H1 (cell line): ENCODE data around the gene AP5Z1. TPM values are rescaled to one million over a fixed set of nuclear protein-coding genes. Genes with fewer than 3 reads are reported as not detected.

Experiments
- CEBPB ChIP-seq: IDR thresholded peaks from 2 replicates; pipeline ENCODE4 v1.6.1; 2012; ENCODE audit warnings: low read depth, low read length
- CHD2 ChIP-seq: IDR thresholded peaks from 2 replicates; pipeline ENCODE4 v1.6.1; 2012; ENCODE audit warnings: low read length, improper control_type of control experiment
- polyA plus RNA-seq, 7 experiments: library from polyadenylated mRNA; depleted of rRNA in 3 of 7; stranded (reverse) in 5 of 7; unstranded in 2 of 7; fragments of >200 nt in 5 of 7; fragments of 200-250 nt in 2 of 7; gene quantifications; 1 replicate in 5 of 7; 2 replicates in 1 of 7; 4 replicates in 1 of 7; pipeline versions ENCODE4 v1.2.1 to v1.2.3, GENCODE V29; 2011 to 2013; ENCODE audit warnings: missing spikeins in 2 of 7, mixed read lengths in 2 of 7
- total RNA-seq: library from RNA; stranded (reverse); fragmentation: NEBNext Ultra II Directional; extraction: Animal tissue kit (Norgen Biotek cat#: 25700); gene quantifications from 2 replicates; pipeline ENCODE4 v1.2.1, GENCODE V29; 2021
- TF ChIP-seq, protein P1 (sequence below), 3 experiments: IDR thresholded peaks; 1 replicate in 2 of 3; 2 replicates in 1 of 3; pipeline versions ENCODE4 v1.5.1 to v1.6.1; 2011; ENCODE audit warnings: low read length in 3 of 3, mild to moderate bottlenecking in 3 of 3, inconsistent platforms in 2 of 3, low read depth in 1 of 3, moderate library complexity in 1 of 3; ENCODE audit not compliant: insufficient read depth in 1 of 3; ENCODE audit errors: control extremely low read depth in 1 of 3
- TF ChIP-seq, protein P2 (sequence below): IDR thresholded peaks from 2 replicates; pipeline ENCODE4 v1.6.1; 2012; ENCODE audit warnings: inconsistent platforms

AP5Z1 gene
- total and polyA plus RNA-seq, 2 of the 8 experiments (the other 6 are each of a cell fraction or from before 2014, with no cell fraction given) = 24.0 to 24.7 TPM

DNA sequence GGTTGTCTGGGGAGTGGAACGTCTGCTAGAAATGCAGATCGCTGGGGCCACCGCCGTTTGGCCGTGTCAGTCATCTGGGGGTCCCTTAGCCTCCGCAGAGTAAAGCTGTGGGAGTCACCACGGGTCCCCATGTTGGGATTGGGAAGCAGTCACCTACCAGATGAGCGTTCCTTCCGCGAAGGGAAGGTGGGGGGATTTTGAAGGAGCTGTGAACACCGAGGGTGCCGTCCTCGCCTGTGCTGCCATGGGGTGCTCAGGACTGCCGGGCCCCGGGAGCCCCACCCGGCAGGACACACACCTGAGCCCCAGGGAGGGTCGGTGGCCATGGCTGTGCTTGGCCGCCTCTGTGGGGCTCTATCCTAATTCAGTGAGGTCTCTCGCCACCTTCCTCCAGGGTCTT is 46.2 kb upstream of the AP5Z1 start (continued):
- TF ChIP-seq, protein P1, sequence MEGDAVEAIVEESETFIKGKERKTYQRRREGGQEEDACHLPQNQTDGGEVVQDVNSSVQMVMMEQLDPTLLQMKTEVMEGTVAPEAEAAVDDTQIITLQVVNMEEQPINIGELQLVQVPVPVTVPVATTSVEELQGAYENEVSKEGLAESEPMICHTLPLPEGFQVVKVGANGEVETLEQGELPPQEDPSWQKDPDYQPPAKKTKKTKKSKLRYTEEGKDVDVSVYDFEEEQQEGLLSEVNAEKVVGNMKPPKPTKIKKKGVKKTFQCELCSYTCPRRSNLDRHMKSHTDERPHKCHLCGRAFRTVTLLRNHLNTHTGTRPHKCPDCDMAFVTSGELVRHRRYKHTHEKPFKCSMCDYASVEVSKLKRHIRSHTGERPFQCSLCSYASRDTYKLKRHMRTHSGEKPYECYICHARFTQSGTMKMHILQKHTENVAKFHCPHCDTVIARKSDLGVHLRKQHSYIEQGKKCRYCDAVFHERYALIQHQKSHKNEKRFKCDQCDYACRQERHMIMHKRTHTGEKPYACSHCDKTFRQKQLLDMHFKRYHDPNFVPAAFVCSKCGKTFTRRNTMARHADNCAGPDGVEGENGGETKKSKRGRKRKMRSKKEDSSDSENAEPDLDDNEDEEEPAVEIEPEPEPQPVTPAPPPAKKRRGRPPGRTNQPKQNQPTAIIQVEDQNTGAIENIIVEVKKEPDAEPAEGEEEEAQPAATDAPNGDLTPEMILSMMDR (IDR thresholded peaks at IDR 0.05; ENCODE audit: control extremely low read depth in 1 of 3, insufficient read depth in 1 of 3, low read depth in 1 of 3, low read length in 3 of 3) = no peak
- TF ChIP-seq CHD2 (no peak), CEBPB (no peak)
- TF ChIP-seq, protein P2, sequence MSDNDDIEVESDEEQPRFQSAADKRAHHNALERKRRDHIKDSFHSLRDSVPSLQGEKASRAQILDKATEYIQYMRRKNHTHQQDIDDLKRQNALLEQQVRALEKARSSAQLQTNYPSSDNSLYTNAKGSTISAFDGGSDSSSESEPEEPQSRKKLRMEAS = no peak
